Keratinocyte (primary cell): ENCODE measurements around the gene TNIK.

Source experiments
- CTCF ChIP-seq, 3 experiments: IDR thresholded peaks in 1 of 3; conservative IDR thresholded peaks in 1 of 3; optimal IDR thresholded peaks in 1 of 3; 2 replicates in 2 of 3; 3 replicates in 1 of 3; pipeline versions ENCODE3 to v1.5.1; 2011; ENCODE audit warnings: low read length in 3 of 3, mild to moderate bottlenecking in 3 of 3, moderate library complexity in 2 of 3, control low read depth in 1 of 3, inconsistent platforms in 1 of 3; ENCODE audit not compliant: insufficient read depth in 2 of 3; ENCODE audit errors: extremely low read depth in 1 of 3
- EZH2 ChIP-seq: IDR thresholded peaks from one replicate; pipeline ENCODE4 v1.6.1; 2012; ENCODE audit warnings: inconsistent platforms, mild to moderate bottlenecking, low read length, moderate library complexity

GRCh38 chr3:171186383-171186782, 273.8 kb downstream of the TNIK start:
- TF ChIP-seq CTCF (optimal IDR thresholded peaks at IDR 0.05 in 1 of 3, IDR thresholded peaks at IDR 0.05 in 1 of 3, conservative IDR thresholded peaks at IDR 0.05 in 1 of 3; ENCODE audit: extremely low read depth in 1 of 3, insufficient read depth in 2 of 3, low read length in 3 of 3), result no peak
- no peak for TF ChIP-seq EZH2
